Parathyroid adenoma (tissue), 2 donors: ENCODE measurements around the gene RNF183.
A peak's percentile ranks its signal among the peaks of the same experiment; 100 is the strongest.

ENCODE experiments used
- H2AFZ ChIP-seq: fragments of 300-600 bp; sonication (generic); one replicate; pipeline ENCODE4 v1.7.0; 2017; ENCODE audit warnings: antibody characterized with exemption, mild to moderate bottlenecking
- H3K27ac ChIP-seq: fragments of 300-600 bp; sonication (generic); one replicate; pipeline ENCODE4 v1.7.0; 2017
- H3K27me3 ChIP-seq: fragments of 300-600 bp; sonication (generic); one replicate; pipeline ENCODE4 v1.7.0; 2017; ENCODE audit warnings: low read length; ENCODE audit not compliant: control insufficient read depth, insufficient read depth
- H3K36me3 ChIP-seq: fragments of 300-600 bp; sonication (generic); one replicate; pipeline ENCODE4 v1.7.0; 2017; ENCODE audit warnings: low read length; ENCODE audit not compliant: control insufficient read depth, insufficient read depth
- H3K4me1 ChIP-seq: fragments of 300-600 bp; sonication (generic); one replicate; pipeline ENCODE4 v1.7.0; 2017; ENCODE audit warnings: control low read depth
- H3K4me2 ChIP-seq: fragments of 300-600 bp; sonication (generic); one replicate; pipeline ENCODE4 v1.7.0; 2017; ENCODE audit warnings: low read length
- H3K4me3 ChIP-seq: fragments of 300-600 bp; sonication (generic); one replicate; pipeline ENCODE4 v1.7.0; 2017; ENCODE audit warnings: low read depth, low read length
- H3K79me2 ChIP-seq: fragments of 300-600 bp; sonication (generic); one replicate; pipeline ENCODE4 v1.7.0; 2017; ENCODE audit warnings: control low read depth
- H3K9ac ChIP-seq: fragments of 300-600 bp; sonication (generic); one replicate; pipeline ENCODE4 v1.7.0; 2017; ENCODE audit warnings: mild to moderate bottlenecking
- H3K9me3 ChIP-seq: fragments of 300-600 bp; sonication (generic); one replicate; pipeline ENCODE4 v1.7.0; 2017; ENCODE audit warnings: low read length; ENCODE audit not compliant: control insufficient read depth
- CTCF ChIP-seq: fragments of 300-600 bp; sonication (generic); IDR thresholded peaks from one replicate; pipeline ENCODE4 v1.7.0; 2017; ENCODE audit warnings: antibody characterized with exemption, mild to moderate bottlenecking
- donor health status: primary hyperparathyroidism.

RNF183 gene

GRCh38 chr9:113340011-113340699, 37.0 kb upstream of the RNF183 start, which contains the start of gene WDR31:
Gene WDR31, minus strand, starts transcription at chr9:113340275. Its CDS starts 8,253 bp downstream, at chr9:113332022.
- no peaks in the 10 kb centered on the region for H3K36me3 ChIP-seq
- no peak for TF ChIP-seq CTCF
- no peak within 1 kb of the TSS for H3K9ac ChIP-seq

GRCh38 chr9:113337714-113338113, 34.5 kb upstream of the RNF183 start:
- no peak overlapping the region for H3K4me3 ChIP-seq
- H3K27ac ChIP-seq = no peak overlapping the region
- no peak for TF ChIP-seq CTCF
- H3K9ac ChIP-seq = no peak overlapping the region
- H3K4me2 ChIP-seq = no peak overlapping the region
- peaks cover 9% of the 10 kb centered on the region for H3K4me1 ChIP-seq
- H3K27me3 ChIP-seq = no peaks in the 10 kb centered on the region
- H3K79me2 ChIP-seq = no peaks in the 10 kb centered on the region
- H3K36me3 ChIP-seq = no peaks in the 10 kb centered on the region
- no peak overlapping the region for H2AFZ ChIP-seq
- H3K9me3 ChIP-seq = no peaks in the 10 kb centered on the region

More at GRCh38 chr9:113340011-113340699, 37.0 kb upstream of the RNF183 start, which contains the start of gene WDR31:
- Histone ChIP-seq H3K9me3 (no peaks in the 10 kb centered on the region), H2AFZ (peak within 1 kb of the TSS; percentile 94), H3K4me3 (peak within 1 kb of the TSS; percentile 94), H3K27ac (peak within 1 kb of the TSS; percentile 87), H3K27me3 (no peaks in the 10 kb centered on the region), H3K4me1 (peaks cover 15% of the 10 kb centered on the region), H3K79me2 (no peaks in the 10 kb centered on the region), H3K4me2 (peak within 1 kb of the TSS; percentile 69)

- no peaks in the 10 kb centered on the region for H3K9me3 ChIP-seq
- no peak overlapping the region for H2AFZ ChIP-seq
- H3K36me3 ChIP-seq = no peaks in the 10 kb centered on the region
- no peak overlapping the region for H3K9ac ChIP-seq
- TF ChIP-seq CTCF = no peak
- H3K4me1 ChIP-seq = peaks cover 6% of the 10 kb centered on the region
- H3K27ac ChIP-seq = no peak overlapping the region
- no peaks in the 10 kb centered on the region for H3K79me2 ChIP-seq
- no peaks in the 10 kb centered on the region for H3K27me3 ChIP-seq
- no peak overlapping the region for H3K4me2 ChIP-seq
- no peak overlapping the region for H3K4me3 ChIP-seq
Observed at GRCh38 chr9:113331780-113332179, 28.6 kb upstream of the RNF183 start.

GRCh38 chr9:113328045-113328782, 25.0 kb upstream of the RNF183 start:
- Histone ChIP-seq H3K4me2 (peak overlapping the region; percentile 11), H3K4me1 (peaks cover 10% of the 10 kb centered on the region), H3K9me3 (no peaks in the 10 kb centered on the region), H3K36me3 (no peaks in the 10 kb centered on the region), H3K79me2 (no peaks in the 10 kb centered on the region), H3K4me3 (no peak overlapping the region), H3K27ac (no peak overlapping the region), H3K27me3 (no peaks in the 10 kb centered on the region), H3K9ac (no peak overlapping the region), H2AFZ (no peak overlapping the region)
- TF ChIP-seq CTCF = no peak
